ENCODE data around the gene MS4A2.

- TF ChIP-seq CTCF (IDR thresholded peaks at IDR 0.05) (no peak), POLR2A (IDR thresholded peaks at IDR 0.05) (no peak), EP300 (IDR thresholded peaks at IDR 0.05) (no peak)
These were observed 1.2 kb upstream of the MS4A2 start for GRCh38 chr11:60087239-60087638.
